ENCODE measurements around the gene FAM98A. TPM values are rescaled to one million over a fixed set of nuclear protein-coding genes. Genes with fewer than 3 reads are reported as not detected.
A peak's percentile ranks its signal among the peaks of the same experiment; 100 is the strongest.

Gene FAM98A
- total RNA-seq, 1 experiment from 2014 or later: 69.0 TPM

GRCh38 chr2:33595385-33595784 lies 3.7 kb downstream of the FAM98A start:
- ChIA-PET CTCF (interaction anchor here (2.9 kb wide), 1 partner anchor 12 kb away, joined by 14 read pairs; no protein-coding TSS in a partner anchor), POLR2A (interaction anchor here (0.6 to 1.2 kb wide), 3 partner anchors 12 to 601 kb away, joined by 3 to 4 read pairs (median 3); no protein-coding TSS in a partner anchor)
- peaks cover 9% of the 10 kb centered on the region for H3K4me1 Mint-ChIP-seq (ENCODE audit: insufficient read depth, unreplicated experiment)
- intact Hi-C loops (cut with micrococcal nuclease): no loop called here
- no peaks in the 10 kb centered on the region for H3K9me3 Mint-ChIP-seq (ENCODE audit: unreplicated experiment)
- H3K27me3 Mint-ChIP-seq (ENCODE audit: insufficient read depth, unreplicated experiment): no peaks in the 10 kb centered on the region
- no peak for TF ChIP-seq CTCF (IDR thresholded peaks at IDR 0.05; ENCODE audit: unreplicated experiment)
- BruUV-seq (replicated peaks): no TSS peak
- H3K36me3 Mint-ChIP-seq (ENCODE audit: insufficient read depth, unreplicated experiment): peaks cover 44% of the 10 kb centered on the region
- DNase-seq (ENCODE audit: unreplicated experiment): no peak
- H3K27ac Mint-ChIP-seq (ENCODE audit: low read depth, unreplicated experiment): no peak overlapping the region
- no peak overlapping the region for H3K4me3 Mint-ChIP-seq (ENCODE audit: unreplicated experiment)

GRCh38 chr2:33589444-33589843 lies 9.7 kb downstream of the FAM98A start:
- intact Hi-C loops (cut with micrococcal nuclease): no loop called here
- DNase-seq (ENCODE audit: unreplicated experiment): peak; percentile 11
- Mint-ChIP-seq H3K9me3 (ENCODE audit: unreplicated experiment) (no peaks in the 10 kb centered on the region), H3K4me3 (ENCODE audit: unreplicated experiment) (no peak overlapping the region), H3K27ac (ENCODE audit: low read depth, unreplicated experiment) (peak overlapping the region; percentile 77), H3K4me1 (ENCODE audit: insufficient read depth, unreplicated experiment) (peaks cover 6% of the 10 kb centered on the region), H3K27me3 (ENCODE audit: insufficient read depth, unreplicated experiment) (no peaks in the 10 kb centered on the region), H3K36me3 (ENCODE audit: insufficient read depth, unreplicated experiment) (peaks cover 74% of the 10 kb centered on the region)
- no peak for TF ChIP-seq CTCF (IDR thresholded peaks at IDR 0.05; ENCODE audit: unreplicated experiment)
- ChIA-PET POLR2A (interaction anchor here (1.3 kb wide), 1 partner anchor 10 kb away, joined by 9 read pairs; the partner anchor contains the start of gene FAM98A), CTCF (interaction anchor here (1.5 kb wide), 1 partner anchor 113 kb away, joined by 6 read pairs; the partner anchor contains the start of gene RASGRP3)
- BruUV-seq (replicated peaks): no TSS peak

GRCh38 chr2:33588232-33588631 lies 10.9 kb downstream of the FAM98A start:
- POLR2A ChIA-PET: interaction anchor here (1.3 kb wide), 1 partner anchor 11 kb away, joined by 9 read pairs; the partner anchor contains the start of gene FAM98A
- Mint-ChIP-seq H3K27me3 (ENCODE audit: insufficient read depth, unreplicated experiment) (no peaks in the 10 kb centered on the region), H3K4me1 (ENCODE audit: insufficient read depth, unreplicated experiment) (peaks cover 6% of the 10 kb centered on the region), H3K4me3 (ENCODE audit: unreplicated experiment) (no peak overlapping the region), H3K9me3 (ENCODE audit: unreplicated experiment) (no peaks in the 10 kb centered on the region), H3K36me3 (ENCODE audit: insufficient read depth, unreplicated experiment) (peaks cover 68% of the 10 kb centered on the region), H3K27ac (ENCODE audit: low read depth, unreplicated experiment) (no peak overlapping the region)
- CTCF ChIA-PET: interaction anchor here (1.3 to 1.5 kb wide), 2 partner anchors 112 to 192 kb away, joined by 4 to 6 read pairs; partner anchors contain the start of gene RASGRP3
- intact Hi-C loops (cut with micrococcal nuclease): no loop called here
- DNase-seq (ENCODE audit: unreplicated experiment): no peak
- no peak for TF ChIP-seq CTCF (IDR thresholded peaks at IDR 0.05; ENCODE audit: unreplicated experiment)
- BruUV-seq (replicated peaks): no TSS peak

GRCh38 chr2:33586766-33587165 lies 12.3 kb downstream of the FAM98A start:
- no peak overlapping the region for H3K4me3 Mint-ChIP-seq (ENCODE audit: unreplicated experiment)
- intact Hi-C loops (cut with micrococcal nuclease): no loop called here
- BruUV-seq (replicated peaks): no TSS peak
- H3K27me3 Mint-ChIP-seq (ENCODE audit: insufficient read depth, unreplicated experiment): no peaks in the 10 kb centered on the region
- no peak overlapping the region for H3K27ac Mint-ChIP-seq (ENCODE audit: low read depth, unreplicated experiment)
- peaks cover 67% of the 10 kb centered on the region for H3K36me3 Mint-ChIP-seq (ENCODE audit: insufficient read depth, unreplicated experiment)
- no peak for DNase-seq (ENCODE audit: unreplicated experiment)
- CTCF ChIA-PET: interaction anchor here (0.5 to 1.4 kb wide), 3 partner anchors 111 to 553 kb away, joined by 3 to 8 read pairs (median 4); no protein-coding TSS in a partner anchor
- TF ChIP-seq CTCF (IDR thresholded peaks at IDR 0.05; ENCODE audit: unreplicated experiment): no peak
- H3K4me1 Mint-ChIP-seq (ENCODE audit: insufficient read depth, unreplicated experiment): peaks cover 6% of the 10 kb centered on the region
- POLR2A ChIA-PET: no interaction called here
- H3K9me3 Mint-ChIP-seq (ENCODE audit: unreplicated experiment): no peaks in the 10 kb centered on the region
